Naive B cell (primary cell): ENCODE results near the gene RSPH1. TPM values are rescaled to one million over a fixed set of nuclear protein-coding genes. Genes with fewer than 3 reads are reported as not detected.
A peak's percentile ranks its signal among the peaks of the same experiment; 100 is the strongest.

Source experiments
- ATAC-seq, 2 donors: fragments of 150-1000 bp; cut with Tn5 transposase; 2 replicates each; pipeline ENCODE4 v1.10.0; 2021; ENCODE audit warnings: low read depth in 2 of 2, mild to moderate bottlenecking in 2 of 2, moderate library complexity in 2 of 2
- DNase-seq: peaks from one replicate; pipeline ENCODE4 v3.0.0; 2022
- H3K27ac Mint-ChIP-seq, 6 donors: one replicate each; pipeline ENCODE4 v1.8.0; 2020 to 2022; ENCODE audit warnings: mild to moderate bottlenecking in 6 of 6, mixed read lengths in 6 of 6, moderate library complexity in 5 of 6, inconsistent platforms in 2 of 6
- H3K27me3 Mint-ChIP-seq, 3 donors: one replicate each; pipeline ENCODE4 v1.8.0; 2021 to 2022; ENCODE audit warnings: mixed read lengths in 3 of 3, mild to moderate bottlenecking in 1 of 3
- H3K36me3 Mint-ChIP-seq, 2 donors: one replicate each; pipeline ENCODE4 v1.8.0; 2020 to 2022; ENCODE audit warnings: mixed read lengths in 2 of 2, inconsistent platforms in 1 of 2, mild to moderate bottlenecking in 1 of 2
- H3K4me1 Mint-ChIP-seq, 3 donors: one replicate each; pipeline ENCODE4 v1.8.0; 2020 to 2022; ENCODE audit warnings: mixed read lengths in 3 of 3, inconsistent platforms in 1 of 3, mild to moderate bottlenecking in 1 of 3, moderate library complexity in 1 of 3
- H3K4me3 Mint-ChIP-seq, 8 donors: one replicate each; pipeline ENCODE4 v1.8.0; 2020 to 2022; ENCODE audit warnings: mild to moderate bottlenecking in 8 of 8, mixed read lengths in 8 of 8, moderate library complexity in 8 of 8, inconsistent platforms in 2 of 8
- H3K9me3 Mint-ChIP-seq, 7 donors: one replicate each; pipeline ENCODE4 v1.8.0; 2020 to 2022; ENCODE audit warnings: mixed read lengths in 7 of 7, mild to moderate bottlenecking in 5 of 7, inconsistent platforms in 2 of 7, moderate library complexity in 1 of 7
- polyA plus RNA-seq, 6 donors: library from polyadenylated mRNA; unstranded; fragments of 300-500 nt; fragmentation: Illumina TruSeq; gene quantifications; one replicate each; pipeline ENCODE4 v1.2.3, GENCODE V29; 2021; ENCODE audit warnings: low read depth in 6 of 6

The RSPH1 gene
- polyA plus RNA-seq, 6 donors from 2014 or later, result not detected

- DNase-seq, result no peak
- peaks cover 14 to 29% (median 25%) of the 10 kb centered on the region in 3 donors for H3K4me1 Mint-ChIP-seq
- H3K27me3 Mint-ChIP-seq, result no peaks in the 10 kb centered on the region
- H3K4me3 Mint-ChIP-seq, result peak overlapping the region in 1 of 8 donors; percentile 25
- H3K27ac Mint-ChIP-seq, result no peak overlapping the region
- ATAC-seq, result no peak
- no peaks in the 10 kb centered on the region for H3K36me3 Mint-ChIP-seq
- H3K9me3 Mint-ChIP-seq, result no peaks in the 10 kb centered on the region
These were observed 3.6 kb upstream of the RSPH1 start for GRCh38 chr21:42499444-42500112.

- H3K36me3 Mint-ChIP-seq, result no peaks in the 10 kb centered on the region
- H3K9me3 Mint-ChIP-seq, result no peaks in the 10 kb centered on the region
- no peak for ATAC-seq
- no peak for DNase-seq
- H3K4me3 Mint-ChIP-seq, result peak overlapping the region in 2 of 8 donors; percentile 61 to 67
- peak overlapping the region in 1 of 6 donors; percentile 61 for H3K27ac Mint-ChIP-seq
- H3K4me1 Mint-ChIP-seq, result peaks cover 10 to 14% (median 13%) of the 10 kb centered on the region in 3 donors
- no peaks in the 10 kb centered on the region for H3K27me3 Mint-ChIP-seq
These were observed 2.0 kb upstream of the RSPH1 start for GRCh38 chr21:42498012-42498411.

GRCh38 chr21:42496839-42497202 is 797 bp upstream of the RSPH1 start:
- Mint-ChIP-seq H3K27ac (peak overlapping the region; percentile 92 to 99 (median 96)), H3K9me3 (no peaks in the 10 kb centered on the region), H3K36me3 (no peaks in the 10 kb centered on the region), H3K4me1 (peaks cover 10 to 14% (median 13%) of the 10 kb centered on the region in 3 donors), H3K27me3 (peaks cover 0 to 5% (median 0%) of the 10 kb centered on the region in 3 donors), H3K4me3 (peak overlapping the region; percentile 87 to 95 (median 93))
- no peak for DNase-seq
- ATAC-seq, result no peak

GRCh38 chr21:42495765-42496119 is 282 bp downstream of the RSPH1 start:
- DNase-seq, result no peak
- no peaks in the 10 kb centered on the region for H3K36me3 Mint-ChIP-seq
- no peaks in the 10 kb centered on the region for H3K9me3 Mint-ChIP-seq
- H3K4me1 Mint-ChIP-seq, result peaks cover 10 to 14% (median 13%) of the 10 kb centered on the region in 3 donors
- H3K27me3 Mint-ChIP-seq, result peaks cover 0 to 5% (median 0%) of the 10 kb centered on the region in 3 donors
- H3K4me3 Mint-ChIP-seq, result peak overlapping the region; percentile 87 to 95 (median 93)
- peak; percentile 4 to 9 for ATAC-seq
- peak overlapping the region; percentile 92 to 99 (median 96) for H3K27ac Mint-ChIP-seq

- Mint-ChIP-seq H3K9me3 (no peaks in the 10 kb centered on the region), H3K27ac (peak overlapping the region in 3 of 6 donors; percentile 37 to 94 (median 92)), H3K27me3 (peaks cover 0 to 5% (median under 1%) of the 10 kb centered on the region in 3 donors), H3K4me1 (peaks cover 10 to 14% (median 13%) of the 10 kb centered on the region in 3 donors), H3K4me3 (peak overlapping the region in 6 of 8 donors; percentile 3 to 93 (median 88)), H3K36me3 (no peaks in the 10 kb centered on the region)
- ATAC-seq (no peak), DNase-seq (no peak)
These were observed 997 bp downstream of the RSPH1 start for GRCh38 chr21:42495027-42495426.

GRCh38 chr21:42493109-42494060 is 2.6 kb downstream of the RSPH1 start:
- Mint-ChIP-seq H3K4me3 (peak overlapping the region in 1 of 8 donors; percentile 22), H3K36me3 (no peaks in the 10 kb centered on the region), H3K27me3 (peaks cover 0 to 13% (median 12%) of the 10 kb centered on the region in 3 donors), H3K9me3 (no peaks in the 10 kb centered on the region), H3K4me1 (peaks cover 10 to 14% (median 13%) of the 10 kb centered on the region in 3 donors), H3K27ac (peak overlapping the region in 1 of 6 donors; percentile 6)
- ATAC-seq (no peak), DNase-seq (no peak)

GRCh38 chr21:42492201-42492600 is 3.8 kb downstream of the RSPH1 start:
- DNase-seq (no peak), ATAC-seq (no peak)
- no peak overlapping the region for H3K4me3 Mint-ChIP-seq
- peaks cover 10 to 14% (median 13%) of the 10 kb centered on the region in 3 donors for H3K4me1 Mint-ChIP-seq
- no peaks in the 10 kb centered on the region for H3K9me3 Mint-ChIP-seq
- no peak overlapping the region for H3K27ac Mint-ChIP-seq
- H3K36me3 Mint-ChIP-seq, result no peaks in the 10 kb centered on the region
- H3K27me3 Mint-ChIP-seq, result peaks cover 0 to 20% (median 19%) of the 10 kb centered on the region in 3 donors

GRCh38 chr21:42491328-42491727 is 4.7 kb downstream of the RSPH1 start:
- DNase-seq (no peak), ATAC-seq (no peak)
- Mint-ChIP-seq H3K36me3 (no peaks in the 10 kb centered on the region), H3K27me3 (peaks cover 0 to 29% (median 28%) of the 10 kb centered on the region in 3 donors), H3K27ac (no peak overlapping the region), H3K4me3 (peak overlapping the region in 1 of 8 donors; percentile 27), H3K4me1 (peaks cover 4 to 7% (median 6%) of the 10 kb centered on the region in 3 donors), H3K9me3 (no peaks in the 10 kb centered on the region)

- H3K4me3 Mint-ChIP-seq, result peak overlapping the region in 1 of 8 donors; percentile 27
- H3K27ac Mint-ChIP-seq, result no peak overlapping the region
- no peaks in the 10 kb centered on the region for H3K36me3 Mint-ChIP-seq
- H3K9me3 Mint-ChIP-seq, result no peaks in the 10 kb centered on the region
- peaks cover 0 to 3% (median under 1%) of the 10 kb centered on the region in 3 donors for H3K4me1 Mint-ChIP-seq
- no peak for DNase-seq
- peaks cover 0 to 34% (median 30%) of the 10 kb centered on the region in 3 donors for H3K27me3 Mint-ChIP-seq
- no peak for ATAC-seq
These were observed 5.3 kb downstream of the RSPH1 start for GRCh38 chr21:42490720-42491119.

- no peaks in the 10 kb centered on the region for H3K4me1 Mint-ChIP-seq
- DNase-seq (no peak), ATAC-seq (no peak)
- H3K27ac Mint-ChIP-seq, result no peak overlapping the region
- H3K9me3 Mint-ChIP-seq, result no peaks in the 10 kb centered on the region
- H3K27me3 Mint-ChIP-seq, result peaks cover 0 to 37% (median 30%) of the 10 kb centered on the region in 3 donors
- H3K4me3 Mint-ChIP-seq, result peak overlapping the region in 1 of 8 donors; percentile 5
- no peaks in the 10 kb centered on the region for H3K36me3 Mint-ChIP-seq
These were observed 6.0 kb downstream of the RSPH1 start for GRCh38 chr21:42489991-42490390.

GRCh38 chr21:42489006-42489563 is 6.9 kb downstream of the RSPH1 start:
- ATAC-seq, result no peak
- Mint-ChIP-seq H3K36me3 (no peaks in the 10 kb centered on the region), H3K27me3 (peaks cover 0 to 37% (median 30%) of the 10 kb centered on the region in 3 donors)

GRCh38 chr21:42486531-42486930 is 9.5 kb downstream of the RSPH1 start:
- H3K4me1 Mint-ChIP-seq, result no peaks in the 10 kb centered on the region
- no peak overlapping the region for H3K4me3 Mint-ChIP-seq
- no peak overlapping the region for H3K27ac Mint-ChIP-seq
- H3K9me3 Mint-ChIP-seq, result no peaks in the 10 kb centered on the region
- H3K27me3 Mint-ChIP-seq, result peaks cover 0 to 31% (median 30%) of the 10 kb centered on the region in 3 donors
- DNase-seq, result no peak
- ATAC-seq, result no peak
- H3K36me3 Mint-ChIP-seq, result no peaks in the 10 kb centered on the region

More at GRCh38 chr21:42489006-42489563, 6.9 kb downstream of the RSPH1 start:
- H3K4me1 Mint-ChIP-seq, result no peaks in the 10 kb centered on the region
- H3K27ac Mint-ChIP-seq, result no peak overlapping the region
- H3K9me3 Mint-ChIP-seq, result no peaks in the 10 kb centered on the region
- H3K4me3 Mint-ChIP-seq, result no peak overlapping the region
- DNase-seq, result no peak

- Mint-ChIP-seq H3K36me3 (no peaks in the 10 kb centered on the region), H3K9me3 (no peaks in the 10 kb centered on the region), H3K4me3 (no peak overlapping the region), H3K27me3 (peaks cover 0 to 31% (median 30%) of the 10 kb centered on the region in 3 donors), H3K4me1 (no peaks in the 10 kb centered on the region), H3K27ac (no peak overlapping the region)
- no peak for ATAC-seq
- DNase-seq, result no peak
These were observed 10.0 kb downstream of the RSPH1 start for GRCh38 chr21:42486072-42486471.
